HepG2 (cell line): ENCODE data around the gene FDXACB1.

Experiments used
- AGO1 ChIP-seq: fragments of 200-400 bp; formaldehyde crosslinking; IDR thresholded peaks from 2 replicates; pipeline ENCODE4 v1.6.1; 2017; ENCODE audit warnings: mild to moderate bottlenecking, low read depth, low read length, moderate library complexity; ENCODE audit not compliant: poor library complexity, severe bottlenecking
- CSRNP1 ChIP-seq: sonication (generic); formaldehyde crosslinking; IDR thresholded peaks from 2 replicates; pipeline ENCODE4 v1.8.1; 2023; ENCODE audit warnings: mild to moderate bottlenecking, missing genetic modification reagents
- HDAC1 ChIP-seq: sonication (generic); formaldehyde crosslinking; IDR thresholded peaks from 2 replicates; pipeline ENCODE4 v1.5.1; 2020; ENCODE audit warnings: mild to moderate bottlenecking, missing genetic modification reagents
- HDAC6 ChIP-seq: fragments of 200-600 bp; sonication (generic); IDR thresholded peaks from 2 replicates; pipeline ENCODE4 v1.7.0; 2017; ENCODE audit warnings: mild to moderate bottlenecking, antibody characterized with exemption, low read length, low read depth
- KDM5A ChIP-seq: fragments of 200-600 bp; sonication (generic); IDR thresholded peaks from 2 replicates; pipeline ENCODE4 v1.7.0; 2018; ENCODE audit warnings: antibody characterized with exemption, mild to moderate bottlenecking, low read length, borderline replicate concordance
- NFIC ChIP-seq: IDR thresholded peaks from 2 replicates; pipeline ENCODE4 v1.6.1; 2012; ENCODE audit warnings: mild to moderate bottlenecking, low read length, inconsistent platforms
- PAXIP1 ChIP-seq: sonication (generic); formaldehyde crosslinking; conservative IDR thresholded peaks from 2 replicates; pipeline ENCODE4 v1.4.0; 2020; ENCODE audit warnings: mild to moderate bottlenecking, missing genetic modification reagents, moderate library complexity
- POLR2AphosphoS5 ChIP-seq: IDR thresholded peaks from 2 replicates; pipeline ENCODE4 v1.6.1; 2012; ENCODE audit warnings: low read depth, low read length
- SUZ12 ChIP-seq: fragments of 150-350 bp; IDR thresholded peaks from 2 replicates; pipeline ENCODE4 v1.6.1; 2014; ENCODE audit warnings: low read depth, low read length
- ZBTB1 ChIP-seq: sonication (generic); formaldehyde crosslinking; IDR thresholded peaks from 2 replicates; pipeline ENCODE4 v1.4.0; 2020; ENCODE audit warnings: missing genetic modification reagents, borderline replicate concordance
- ZFX ChIP-seq: sonication (generic); formaldehyde crosslinking; IDR thresholded peaks from 2 replicates; pipeline ENCODE4 v1.4.0; 2020; ENCODE audit warnings: mild to moderate bottlenecking, low read depth, missing genetic modification reagents, moderate library complexity

GRCh38 chr11:111851067-111851466 is 27.9 kb downstream of the FDXACB1 start:
- TF ChIP-seq AGO1: no peak
- no peak for TF ChIP-seq CSRNP1 (CRISPR knock-in tag)
- TF ChIP-seq PAXIP1 (CRISPR knock-in tag): no peak
- TF ChIP-seq POLR2AphosphoS5: no peak
- no peak for TF ChIP-seq ZBTB1 (CRISPR knock-in tag)
- no peak for TF ChIP-seq HDAC1 (CRISPR knock-in tag)
- no peak for TF ChIP-seq KDM5A
- no peak for TF ChIP-seq NFIC
- TF ChIP-seq ZFX (CRISPR knock-in tag): no peak
- TF ChIP-seq SUZ12: no peak
- TF ChIP-seq HDAC6: no peak
